NT2/D1 (cell line): Measurements from ENCODE around the gene HCFC1R1.

Experiments used
- SUZ12 ChIP-seq: IDR thresholded peaks from 2 replicates; pipeline ENCODE4 v1.6.1; 2011; ENCODE audit not compliant: insufficient read length, insufficient read depth; ENCODE audit errors: extremely low read depth
- YY1 ChIP-seq: IDR thresholded peaks from 2 replicates; pipeline ENCODE4 v1.6.1; 2011; ENCODE audit not compliant: insufficient read length, insufficient read depth

DNA sequence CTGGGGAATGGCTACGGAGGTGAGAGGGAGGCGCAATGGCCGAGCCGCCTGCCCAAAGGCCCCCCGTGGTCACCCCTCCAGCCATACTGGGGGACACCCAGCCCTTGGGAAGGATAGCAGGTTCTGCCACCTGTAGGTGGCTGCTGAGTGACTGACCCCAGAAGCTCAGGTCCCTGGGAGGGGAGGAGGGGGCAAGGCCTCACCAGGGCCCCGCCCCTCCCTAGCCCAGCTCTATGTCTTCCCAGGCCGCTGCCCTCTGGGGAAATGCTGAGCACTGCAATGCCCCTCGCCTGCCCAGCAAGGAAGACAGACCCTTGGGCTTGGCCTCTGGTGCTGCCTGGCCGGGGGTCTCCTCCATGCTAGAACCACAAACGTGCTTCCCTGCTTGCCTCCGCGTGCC, 22.4 kb downstream of the HCFC1R1 start:
- TF ChIP-seq SUZ12 (no peak), YY1 (no peak)
